Activated CD4-positive, alpha-beta T cell treated with anti-CD3 and anti-CD28 coated beads, Interleukin-2, Interleukin-6, amounts not matched to agents 100 ng/mL and 50 ng/mL, durations not matched to agents 16 hours and 8 hours (primary cell): ENCODE measurements around the gene GPR62.

Experiments
- DNase-seq: peaks from one replicate; pipeline ENCODE4 v3.0.0-alpha.2; 2020

The GPR62 gene

GRCh38 chr3:51955893-51956770 lies 951 bp downstream of the GPR62 start:
- peak; percentile 52 for DNase-seq

- no peak for DNase-seq
These were observed 2.5 kb downstream of the GPR62 start for GRCh38 chr3:51957520-51958205.

GRCh38 chr3:51958603-51959521 lies 3.7 kb downstream of the GPR62 start:
- no peak for DNase-seq

GRCh38 chr3:51959651-51960050 lies 4.5 kb downstream of the GPR62 start:
- no peak for DNase-seq

- no peak for DNase-seq
These were observed 5.2 kb downstream of the GPR62 start for GRCh38 chr3:51960386-51960785.

GRCh38 chr3:51961011-51961410 lies 5.8 kb downstream of the GPR62 start:
- DNase-seq: no peak

GRCh38 chr3:51961602-51962569 lies 6.7 kb downstream of the GPR62 start:
- DNase-seq: no peak

- DNase-seq: no peak
These were observed 7.8 kb downstream of the GPR62 start for GRCh38 chr3:51962854-51963530.

GRCh38 chr3:51963951-51964451 lies 8.8 kb downstream of the GPR62 start:
- no peak for DNase-seq

GRCh38 chr3:51964521-51964920 lies 9.3 kb downstream of the GPR62 start:
- DNase-seq: no peak

GRCh38 chr3:51966016-51966415 lies 10.8 kb downstream of the GPR62 start:
- DNase-seq: no peak

GRCh38 chr3:51966486-51966885 lies 11.3 kb downstream of the GPR62 start:
- DNase-seq: no peak

GRCh38 chr3:51966922-51967383 lies 11.8 kb downstream of the GPR62 start:
- DNase-seq: no peak

GRCh38 chr3:51967384-51968169 lies 12.4 kb downstream of the GPR62 start, which contains the start of gene PCBP4:
TSS of gene PCBP4 (minus strand) at chr3:51967454. CDS start at chr3:51961240, 6,214 bp downstream.
- peak; percentile 33 for DNase-seq

- no peak for DNase-seq
These were observed 13.1 kb downstream of the GPR62 start for GRCh38 chr3:51968170-51968775.

- DNase-seq: no peak
These were observed 13.9 kb downstream of the GPR62 start for GRCh38 chr3:51968883-51969678.

- no peak for DNase-seq
These were observed 14.7 kb downstream of the GPR62 start for GRCh38 chr3:51969841-51970240.

- no peak for DNase-seq
These were observed 15.6 kb downstream of the GPR62 start for GRCh38 chr3:51970606-51971300.
